ENCODE measurements around the gene RSPO1. TPM values are rescaled to one million over a fixed set of nuclear protein-coding genes. Genes with fewer than 3 reads are reported as not detected.
"Not testable (repeated sequence)": the region's sequence is repeated elsewhere in the genome, so short reads cannot be mapped to it uniquely, and the experiment has no call there.

Gene RSPO1
- total and polyA plus RNA-seq, 11 donors: 13.2 TPM; not detected in 10

- Histone ChIP-seq H3K4me3 (no peak overlapping the region), H3K36me3 (peaks cover 0 to 55% (median 49%) of the 10 kb centered on the region in 9 donors), H3K27ac (no peak overlapping the region), H3K9me3 (no peaks in the 10 kb centered on the region), H3K27me3 (no peaks in the 10 kb centered on the region), H3K4me1 (peaks cover 2 to 24% (median 16%) of the 10 kb centered on the region in 12 donors)
- DNase-seq (no peak), ATAC-seq (no peak)
- WGBS, 4 donors: 94 to 95% (median 94%) methylated on average over 6 of the region's 6 CpGs
- TF ChIP-seq POLR2A (IDR thresholded peaks at IDR 0.05): no peak
- TF ChIP-seq, protein P1, sequence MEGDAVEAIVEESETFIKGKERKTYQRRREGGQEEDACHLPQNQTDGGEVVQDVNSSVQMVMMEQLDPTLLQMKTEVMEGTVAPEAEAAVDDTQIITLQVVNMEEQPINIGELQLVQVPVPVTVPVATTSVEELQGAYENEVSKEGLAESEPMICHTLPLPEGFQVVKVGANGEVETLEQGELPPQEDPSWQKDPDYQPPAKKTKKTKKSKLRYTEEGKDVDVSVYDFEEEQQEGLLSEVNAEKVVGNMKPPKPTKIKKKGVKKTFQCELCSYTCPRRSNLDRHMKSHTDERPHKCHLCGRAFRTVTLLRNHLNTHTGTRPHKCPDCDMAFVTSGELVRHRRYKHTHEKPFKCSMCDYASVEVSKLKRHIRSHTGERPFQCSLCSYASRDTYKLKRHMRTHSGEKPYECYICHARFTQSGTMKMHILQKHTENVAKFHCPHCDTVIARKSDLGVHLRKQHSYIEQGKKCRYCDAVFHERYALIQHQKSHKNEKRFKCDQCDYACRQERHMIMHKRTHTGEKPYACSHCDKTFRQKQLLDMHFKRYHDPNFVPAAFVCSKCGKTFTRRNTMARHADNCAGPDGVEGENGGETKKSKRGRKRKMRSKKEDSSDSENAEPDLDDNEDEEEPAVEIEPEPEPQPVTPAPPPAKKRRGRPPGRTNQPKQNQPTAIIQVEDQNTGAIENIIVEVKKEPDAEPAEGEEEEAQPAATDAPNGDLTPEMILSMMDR (IDR thresholded peaks at IDR 0.05): no peak
- intact Hi-C loops (cut with DNase I): loop anchor here in 4 of 10 donors (2.0 to 10.0 kb wide), 4 partner anchors 36 to 1241 kb away; partner anchors contain the start of genes C1orf122 (in 1 of the 4), DNALI1 (in 1 of the 4), MEAF6 (in 1 of the 4) and YRDC (in 1 of the 4)
These were observed 41.0 kb downstream of the RSPO1 start for GRCh38 chr1:37593726-37594125.

DNA sequence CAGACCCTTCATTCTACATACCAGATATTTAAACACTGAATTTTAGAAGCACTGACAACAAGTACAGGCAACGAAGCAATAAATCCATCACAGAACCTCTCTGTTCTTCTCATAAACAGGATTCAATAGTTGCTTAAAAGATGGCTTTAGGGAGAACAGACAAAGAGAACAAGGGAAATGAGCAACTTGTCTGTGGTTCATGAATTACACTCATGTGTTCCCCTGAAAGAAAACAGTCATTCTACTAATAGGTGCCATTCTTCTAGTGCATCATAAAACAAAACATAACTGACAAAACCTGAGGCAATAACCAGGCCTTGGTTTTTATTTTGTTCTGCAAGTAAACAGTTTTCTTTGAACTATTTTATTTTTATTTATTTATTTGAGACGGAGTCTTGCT, 45.8 kb downstream of the RSPO1 start:
- intact Hi-C loops (cut with DNase I): no loop called here
- ATAC-seq (no peak), DNase-seq (no peak)
- no peak overlapping the region for H3K27ac ChIP-seq
- peaks cover 0 to 100% (median 95%) of the 10 kb centered on the region in 9 donors for H3K36me3 ChIP-seq
- 90 to 95% (median 93%) methylated on average over 2 of the region's 2 CpGs for WGBS, 4 donors
- TF ChIP-seq POLR2A (IDR thresholded peaks at IDR 0.05): no peak
- TF ChIP-seq, protein P1 (IDR thresholded peaks at IDR 0.05): no peak
- H3K4me3 ChIP-seq: no peak overlapping the region
- no peaks in the 10 kb centered on the region for H3K27me3 ChIP-seq
- H3K9me3 ChIP-seq: no peaks in the 10 kb centered on the region
- H3K4me1 ChIP-seq: peaks cover 0 to 4% (median 1%) of the 10 kb centered on the region in 12 donors

- peaks cover 0 to 100% (median 98%) of the 10 kb centered on the region in 9 donors for H3K36me3 ChIP-seq
- H3K9me3 ChIP-seq; DNase-seq; H3K4me3 ChIP-seq; H3K27me3 ChIP-seq; H3K27ac ChIP-seq; ATAC-seq; H3K4me1 ChIP-seq; intact Hi-C loops (cut with DNase I): not testable (repeated sequence)
- 91 to 96% (median 94%) methylated on average over 4 of the region's 4 CpGs for WGBS, 4 donors
These were observed 50.1 kb downstream of the RSPO1 start for GRCh38 chr1:37584544-37584943.

- H3K36me3 ChIP-seq: peaks cover 0 to 100% (median 98%) of the 10 kb centered on the region in 9 donors
- no peaks in the 10 kb centered on the region for H3K27me3 ChIP-seq
- 93 to 97% (median 95%) methylated on average over 5 of the region's 5 CpGs for WGBS, 4 donors
- no peaks in the 10 kb centered on the region for H3K9me3 ChIP-seq
- no peak for DNase-seq
- intact Hi-C loops (cut with DNase I): no loop called here
- no peak overlapping the region for H3K4me3 ChIP-seq
- peak overlapping the region in 1 of 12 donors; percentile 33 for H3K27ac ChIP-seq
- H3K4me1 ChIP-seq: no peaks in the 10 kb centered on the region
- ATAC-seq: no peak
- no peak for TF ChIP-seq POLR2A (IDR thresholded peaks at IDR 0.05)
- TF ChIP-seq, protein P1 (IDR thresholded peaks at IDR 0.05): no peak
These were observed 59.0 kb downstream of the RSPO1 start for GRCh38 chr1:37575692-37576091.
